Gastrocnemius medialis (tissue), 4 donors: ENCODE measurements around the gene ACTRT3. TPM values are rescaled to one million over a fixed set of nuclear protein-coding genes. Genes with fewer than 3 reads are reported as not detected.
A peak's percentile ranks its signal among the peaks of the same experiment; 100 is the strongest.

Experiments
- ATAC-seq, 2 donors: fragments of 150-250 bp; one replicate each; pipeline ENCODE4 v1.9.1; 2016
- DNase-seq, 2 donors: peaks; one replicate each; pipeline ENCODE4 v3.0.0-alpha.2; 2019
- H3K27ac ChIP-seq, 4 donors: fragments of 200-600 bp; sonication (generic); 1 replicate in 1 of 4; 2 replicates in 3 of 4; pipeline ENCODE4 v1.5.1; 2016 to 2018; ENCODE audit warnings: mild to moderate bottlenecking in 2 of 4, moderate library complexity in 1 of 4
- H3K27me3 ChIP-seq, 3 donors: fragments of 200-600 bp; sonication (generic) in 2 of 3; 1 replicate in 1 of 3; 2 replicates in 2 of 3; pipeline versions ENCODE4 v1.5.1 to v1.6.0; 2016 to 2019; ENCODE audit warnings: mild to moderate bottlenecking in 1 of 3, moderate library complexity in 1 of 3
- H3K36me3 ChIP-seq, 2 donors: fragments of 200-600 bp; sonication (generic) in 1 of 2; one replicate each; pipeline ENCODE4 v1.5.1; 2017 to 2018
- H3K4me1 ChIP-seq, 2 donors: fragments of 200-600 bp; sonication (generic) in 1 of 2; one replicate each; pipeline ENCODE4 v1.5.1; 2016 to 2017; ENCODE audit warnings: mild to moderate bottlenecking in 2 of 2
- H3K4me3 ChIP-seq, 4 donors: fragments of 200-600 bp; sonication (generic) in 3 of 4; 1 replicate in 1 of 4; 2 replicates in 3 of 4; pipeline ENCODE4 v1.5.1; 2016 to 2019; ENCODE audit warnings: mild to moderate bottlenecking in 2 of 4
- H3K9me3 ChIP-seq, 3 donors: fragments of 200-600 bp; sonication (generic) in 2 of 3; 1 replicate in 1 of 3; 2 replicates in 2 of 3; pipeline ENCODE4 v1.5.1; 2016 to 2019
- CTCF ChIP-seq, 5 experiments: fragments of 450-650 bp in 3 of 5; fragments of 200-600 bp in 2 of 5; sonication (generic) in 2 of 5; IDR thresholded peaks in 4 of 5; conservative IDR thresholded peaks in 1 of 5; 1 replicate in 4 of 5; 2 replicates in 1 of 5; pipeline ENCODE4 v1.5.1; 2016 to 2019; ENCODE audit warnings: antibody characterized with exemption in 5 of 5, mild to moderate bottlenecking in 3 of 5, moderate library complexity in 3 of 5
- POLR2A ChIP-seq, 2 donors: fragments of 450-650 bp; IDR thresholded peaks; one replicate each; pipeline ENCODE4 v1.6.1; 2017; ENCODE audit warnings: antibody characterized with exemption in 2 of 2, mild to moderate bottlenecking in 2 of 2, moderate library complexity in 2 of 2
- in situ Hi-C, 4 donors: fragments of 200-750 bp; cut with MboI; loops; one replicate each; pipeline versions ENCODE4 v1.15.0 to v1.8.0; 2017; ENCODE audit warnings: low sequenced_read_pairs in 4 of 4
- intact Hi-C: fragments of 100-400 bp; cut with DNase I; formaldehyde crosslinking; loops from one replicate; pipeline ENCODE4 v1.15.1; 2023; ENCODE audit warnings: low total_unique reads
- total RNA-seq, 4 donors: library from RNA; depleted of rRNA; stranded (reverse); fragments of >200 nt; gene quantifications; one replicate each; pipeline versions ENCODE4 v1.1.0 to v1.2.3, GENCODE V29; 2016

The ACTRT3 gene
- total RNA-seq, 4 donors from 2014 or later: 0.38 to 5.8 (median 0.92) TPM

DNA sequence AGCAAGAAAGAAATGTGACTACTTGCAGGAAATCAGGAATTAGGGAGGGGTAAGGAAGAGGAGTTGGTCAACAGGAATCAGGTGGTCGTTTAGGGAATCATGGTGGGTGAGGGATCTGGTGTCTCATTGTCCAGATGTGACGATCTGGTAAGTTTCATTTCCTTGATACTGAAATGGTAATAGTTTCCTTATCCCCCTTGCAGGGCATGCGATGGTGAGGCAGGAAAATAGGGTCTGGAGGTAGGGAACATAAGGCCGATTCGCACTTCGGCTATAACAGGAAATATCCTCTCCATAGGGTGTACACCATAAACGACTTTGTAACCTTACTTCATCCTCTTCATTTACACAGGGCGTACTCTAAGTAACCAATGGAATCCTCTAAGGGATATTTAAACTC, 43.9 kb upstream of the ACTRT3 start:
- in situ Hi-C loops (no loop called here), intact Hi-C loops (no loop called here)
- no peak overlapping the region for H3K27ac ChIP-seq
- peak overlapping the region; percentile 51 to 65 (median 60) for H3K4me3 ChIP-seq
- TF ChIP-seq POLR2A (IDR thresholded peaks at IDR 0.05) (no peak), CTCF (IDR thresholded peaks at IDR 0.05 in 4 of 5, conservative IDR thresholded peaks at IDR 0.05 in 1 of 5) (no peak)
- ATAC-seq (no peak), DNase-seq (no peak)
- H3K4me1 ChIP-seq: peaks cover 5 to 23% of the 10 kb centered on the region in 2 donors
- peaks cover 0 to 14% (median 0%) of the 10 kb centered on the region in 3 donors for H3K27me3 ChIP-seq
- no peaks in the 10 kb centered on the region for H3K9me3 ChIP-seq
- no peaks in the 10 kb centered on the region for H3K36me3 ChIP-seq

DNA sequence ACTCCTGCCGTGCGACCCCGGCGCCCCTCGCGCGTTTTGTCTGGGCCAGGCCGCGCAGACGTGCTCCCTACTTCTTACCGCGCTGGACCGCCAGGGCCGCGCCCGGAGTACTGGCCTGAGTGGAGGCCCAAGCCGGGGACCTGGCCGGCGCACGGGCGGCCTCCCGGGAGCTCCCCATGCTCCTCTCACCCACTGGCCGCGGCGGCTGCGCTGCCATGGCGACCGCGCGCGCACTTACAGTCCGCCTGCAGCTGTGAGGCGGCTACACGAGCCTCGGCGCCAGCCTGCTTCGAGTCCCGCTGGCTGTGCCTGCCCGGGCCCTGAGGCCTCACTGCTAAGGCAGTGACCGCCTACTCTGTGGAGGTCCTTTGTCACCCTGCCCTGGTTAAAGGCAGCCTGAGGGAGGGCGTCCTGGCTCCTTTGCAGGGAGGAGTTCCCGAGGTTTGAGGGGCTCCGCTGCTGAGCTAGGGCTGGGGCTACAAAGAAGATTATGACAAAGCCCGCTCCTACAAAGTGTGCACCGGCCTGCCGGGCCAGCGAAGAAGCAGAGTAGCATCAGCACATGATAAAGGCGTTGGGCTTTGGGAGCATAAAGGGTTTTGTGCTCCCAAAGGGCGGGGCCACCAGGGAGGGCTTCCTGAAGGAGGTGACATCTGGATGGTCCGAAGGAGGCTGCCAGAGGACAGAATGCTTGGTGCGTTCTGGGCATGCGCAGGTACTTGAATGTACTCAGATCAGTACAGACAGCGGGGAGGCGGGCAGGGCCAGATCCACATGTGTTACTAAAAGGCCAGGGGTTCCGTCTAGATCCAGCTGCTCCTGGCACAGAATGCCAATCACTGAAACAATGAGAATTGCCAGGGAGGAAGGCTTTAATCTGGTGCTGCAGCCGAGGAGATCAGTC, 43.2 kb upstream of the ACTRT3 start, which contains the start of the genes LRRC34 and LRRIQ4:
LRRC34 (minus strand) TSS at position 573 of the 904 bp plus-strand sequence; CDS start at position 217, 356 bp downstream.
LRRIQ4 (plus strand) TSS at position 539 of the 904 bp plus-strand sequence. CDS start 9,052 bp downstream, outside the sequence.
- intact Hi-C loops: no loop called here
- peak within 1 kb of the TSS in 3 of 4 donors; percentile 27 to 43 (median 41) for H3K27ac ChIP-seq
- in situ Hi-C loops: no loop called here
- H3K4me1 ChIP-seq: peaks cover 5 to 23% of the 10 kb centered on the region in 2 donors
- peak within 1 kb of the TSS; percentile 51 to 65 (median 60) for H3K4me3 ChIP-seq
- no peaks in the 10 kb centered on the region for H3K36me3 ChIP-seq
- H3K27me3 ChIP-seq: peaks cover 0 to 14% (median 0%) of the 10 kb centered on the region in 3 donors
- no peaks in the 10 kb centered on the region for H3K9me3 ChIP-seq
- TF ChIP-seq CTCF (IDR thresholded peaks at IDR 0.05 in 4 of 5, conservative IDR thresholded peaks at IDR 0.05 in 1 of 5) (no peak), POLR2A (IDR thresholded peaks at IDR 0.05) (no peak)
- peak; percentile 49 to 62 for ATAC-seq
- peak; percentile 12 to 44 for DNase-seq

GRCh38 chr3:169811631-169812331, 42.4 kb upstream of the ACTRT3 start:
- DNase-seq: no peak
- TF ChIP-seq CTCF (IDR thresholded peaks at IDR 0.05 in 4 of 5, conservative IDR thresholded peaks at IDR 0.05 in 1 of 5): no peak
- TF ChIP-seq POLR2A (IDR thresholded peaks at IDR 0.05): no peak
- Histone ChIP-seq H3K27ac (peak overlapping the region in 3 of 4 donors; percentile 27 to 43 (median 41)), H3K4me1 (peaks cover 5 to 23% of the 10 kb centered on the region in 2 donors), H3K9me3 (no peaks in the 10 kb centered on the region), H3K36me3 (no peaks in the 10 kb centered on the region), H3K4me3 (peak overlapping the region; percentile 51 to 65 (median 60)), H3K27me3 (peaks cover 0 to 14% (median 0%) of the 10 kb centered on the region in 3 donors)
- intact Hi-C loops: no loop called here
- in situ Hi-C loops: no loop called here
- peak; percentile 40 to 45 for ATAC-seq

DNA sequence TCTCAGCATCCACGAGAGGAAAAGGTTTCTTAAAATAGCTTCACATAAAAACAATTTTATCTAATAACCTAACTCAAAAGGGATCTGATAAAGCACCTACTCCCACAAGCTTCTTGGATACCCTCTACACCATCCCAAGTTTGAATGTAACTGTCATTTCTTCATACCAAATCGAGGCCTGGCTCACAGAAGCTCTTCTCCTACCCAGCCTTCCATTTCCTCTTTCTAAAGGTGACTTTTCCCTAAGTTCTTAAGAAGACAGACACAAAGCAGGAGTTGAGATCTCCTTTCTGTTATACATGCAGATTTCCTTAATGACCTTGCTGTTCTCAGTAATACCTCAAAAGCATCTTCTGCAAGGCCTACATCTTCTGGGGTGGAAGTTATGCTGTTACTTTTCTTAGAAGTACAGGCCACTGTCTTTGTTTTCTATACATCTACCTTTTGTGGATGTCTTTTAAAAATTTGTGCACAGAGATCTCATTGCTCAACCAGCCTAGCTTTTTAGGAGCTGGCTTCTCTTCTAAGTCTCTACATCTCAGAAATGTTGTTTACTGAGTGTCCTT, 40.0 kb upstream of the ACTRT3 start:
- Histone ChIP-seq H3K36me3 (no peaks in the 10 kb centered on the region), H3K9me3 (no peaks in the 10 kb centered on the region), H3K4me1 (peaks cover 5 to 23% of the 10 kb centered on the region in 2 donors), H3K27ac (no peak overlapping the region), H3K4me3 (no peak overlapping the region), H3K27me3 (peaks cover 0 to 10% (median 0%) of the 10 kb centered on the region in 3 donors)
- ATAC-seq: no peak
- TF ChIP-seq CTCF (IDR thresholded peaks at IDR 0.05 in 4 of 5, conservative IDR thresholded peaks at IDR 0.05 in 1 of 5) (no peak), POLR2A (IDR thresholded peaks at IDR 0.05) (no peak)
- no peak for DNase-seq
- intact Hi-C loops (no loop called here), in situ Hi-C loops (no loop called here)
